HepG2 (cell line): ENCODE measurements around the gene ADGRB2. TPM values are rescaled to one million over a fixed set of nuclear protein-coding genes. Genes with fewer than 3 reads are reported as not detected.

Experiments used
- ATAC-seq: fragments of 200-7000 bp; cut with Tn5 transposase; 3 replicates; pipeline ENCODE4 v1.9.1; 2020; ENCODE audit warnings: mild to moderate bottlenecking, moderate library complexity
- BruUV-seq: library from RNA; stranded (reverse); fragments of 400-500 nt; replicated peaks from 2 replicates; lab custom pipeline; 2021; lab: Mats Ljungman, UMichigan
- CTCF ChIA-PET: fragments of 300-600 bp; formaldehyde crosslinking; extraction: SDS; loops from one replicate; lab custom pipeline; 2021; ENCODE audit warnings: low total read pairs, inconsistent platforms, low intra/inter-chr PET ratio; lab: Yijun Ruan, JAX
- POLR2A ChIA-PET: fragments of 350-600 bp; sonication (Branson Sonifier 250); formaldehyde crosslinking; loops from one replicate; lab custom pipeline; 2020; ENCODE audit warnings: antibody characterized with exemption, inconsistent platforms; lab: Yijun Ruan, JAX
- DNase-seq: peaks from one replicate; pipeline ENCODE4 v3.0.0-alpha.2; 2015; ENCODE audit warnings: low spot score
- FAIRE-seq: peaks from 3 replicates; lab custom pipeline; 2011; peaks lifted over from hg19 to GRCh38; lab: Jason Lieb, UNC
- H2AFZ ChIP-seq: one replicate; pipeline ENCODE4 v1.6.1; 2011; ENCODE audit warnings: low read length, inconsistent platforms
- H3K27ac ChIP-seq: fragments of 300-600 bp; 3 replicates; pipeline ENCODE4 v1.8.0; 2011; ENCODE audit warnings: mixed run types, mild to moderate bottlenecking, mixed read lengths, low read length, inconsistent platforms; ENCODE audit not compliant: insufficient read depth; ENCODE audit errors: extremely low read length
- H3K27me3 ChIP-seq, 2 experiments: fragments of 200-600 bp in 1 of 2; 2 replicates in 1 of 2; 3 replicates in 1 of 2; pipeline versions ENCODE4 v1.6.0 to v1.8.0; 2011; ENCODE audit warnings: low read length in 2 of 2, mild to moderate bottlenecking in 2 of 2, moderate library complexity in 2 of 2, inconsistent platforms in 1 of 2; ENCODE audit not compliant: insufficient read depth in 2 of 2, control insufficient read depth in 1 of 2
- H3K36me3 ChIP-seq, 2 experiments: fragments of 200-600 bp in 1 of 2; replicated peaks in 1 of 2; 2 replicates in 1 of 2; 3 replicates in 1 of 2; pipeline versions ENCODE4 v1.5.1 to v1.8.0; 2011; ENCODE audit warnings: low read length in 2 of 2, inconsistent platforms in 1 of 2; ENCODE audit not compliant: insufficient read depth in 2 of 2, control insufficient read depth in 1 of 2
- H3K4me1 ChIP-seq: 2 replicates; pipeline ENCODE4 v1.5.1; 2012; ENCODE audit warnings: low read length, inconsistent platforms; ENCODE audit not compliant: insufficient read depth
- H3K4me2 ChIP-seq: 2 replicates; pipeline ENCODE4 v1.6.0; 2011; ENCODE audit warnings: low read depth, low read length, inconsistent platforms
- H3K4me3 ChIP-seq, 3 experiments: fragments of 200-600 bp in 1 of 3; sonication (generic), shearing (Covaris generic) in 1 of 3; replicated peaks in 1 of 3; 2 replicates each; pipeline ENCODE4 v1.5.1; 2011 to 2016; ENCODE audit warnings: low read length in 3 of 3, inconsistent platforms in 2 of 3, low read depth in 2 of 3, mild to moderate bottlenecking in 2 of 3, control low read depth in 1 of 3, mixed read lengths in 1 of 3; ENCODE audit not compliant: insufficient read depth in 1 of 3
- H3K79me2 ChIP-seq: one replicate; pipeline ENCODE4 v1.6.1; 2011; ENCODE audit warnings: low read length, inconsistent platforms; ENCODE audit not compliant: insufficient read depth
- H3K9ac ChIP-seq: 2 replicates; pipeline ENCODE4 v1.6.0; 2011; ENCODE audit warnings: mild to moderate bottlenecking, low read depth, low read length, inconsistent platforms; ENCODE audit not compliant: insufficient read depth
- H3K9me3 ChIP-seq: 2 replicates; pipeline ENCODE4 v1.5.1; 2012; ENCODE audit warnings: mild to moderate bottlenecking, low read length
- H4K20me1 ChIP-seq: 2 replicates; pipeline ENCODE4 v1.6.0; 2011; ENCODE audit warnings: inconsistent platforms, mild to moderate bottlenecking, low read length, moderate library complexity; ENCODE audit not compliant: insufficient read depth
- ARNT ChIP-seq: fragments of 450-650 bp; IDR thresholded peaks from 2 replicates; pipeline ENCODE4 v1.6.1; 2017
- ATF6 ChIP-seq: sonication (generic); formaldehyde crosslinking; conservative IDR thresholded peaks from 2 replicates; pipeline ENCODE4 v1.4.0; 2020; ENCODE audit warnings: missing genetic modification reagents
- BCL6 ChIP-seq: IDR thresholded peaks from 2 replicates; pipeline ENCODE4 v1.6.1; 2016; ENCODE audit warnings: missing genetic modification reagents, missing compliant biosample characterization
- NFYB ChIP-seq: sonication (generic); formaldehyde crosslinking; IDR thresholded peaks from 2 replicates; pipeline ENCODE4 v1.4.0; 2020; ENCODE audit warnings: missing genetic modification reagents
- PHF5A ChIP-seq: IDR thresholded peaks from one replicate; pipeline ENCODE4 v1.6.1; 2018; ENCODE audit warnings: low read depth, missing genetic modification reagents; ENCODE audit not compliant: unreplicated experiment
- SCMH1 ChIP-seq: sonication (generic); formaldehyde crosslinking; IDR thresholded peaks from 2 replicates; pipeline ENCODE4 v1.9.0; 2021; ENCODE audit warnings: missing genetic modification reagents, mild to moderate bottlenecking, borderline replicate concordance
- ZNF430 ChIP-seq: sonication (generic); formaldehyde crosslinking; IDR thresholded peaks from 2 replicates; pipeline ENCODE4 v1.9.0; 2021; ENCODE audit warnings: mild to moderate bottlenecking, missing genetic modification reagents
- ZNF777 ChIP-seq: sonication (generic); formaldehyde crosslinking; IDR thresholded peaks from 2 replicates; pipeline ENCODE4 v1.4.0; 2020; ENCODE audit warnings: missing genetic modification reagents
- WGBS: methylation state at CpG from one replicate; pipeline ENCODE4 v1.1.6; 2017; ENCODE audit warnings: low lambda C conversion rate; 5-methylcytosine and 5-hydroxymethylcytosine counted together
- in situ Hi-C: cut with HindIII; loops from 2 replicates; pipeline ENCODE4 v1.10.0; 2017; ENCODE audit warnings: low pct_unique_long_range_greater_than_20kb; ENCODE audit not compliant: extremely low pct_ligation_motif_present
- intact Hi-C: fragments of 100-400 bp; cut with micrococcal nuclease; formaldehyde crosslinking; loops from one replicate; pipeline ENCODE4 v1.10.0; 2022; ENCODE audit not compliant: unreplicated experiment
- polyA plus RNA-seq, 8 experiments: library from polyadenylated mRNA; depleted of rRNA in 3 of 8; stranded (reverse) in 7 of 8; unstranded in 1 of 8; fragments of >200 nt; fragmentation: Illumina TruSeq in 4 of 8; extraction: Trizol in 4 of 8; gene quantifications; 2 replicates each; pipeline versions ENCODE4 v1.2.1 to v1.2.3, GENCODE V29; 2011 to 2016; ENCODE audit warnings: low read depth in 4 of 8, missing spikeins in 1 of 8, mixed read lengths in 1 of 8; ENCODE audit not compliant: insufficient read depth in 1 of 8
- total RNA-seq, 5 experiments: library from RNA; depleted of rRNA; stranded (reverse); fragments of >200 nt; fragmentation: Illumina TruSeq; extraction: Trizol; gene quantifications; 2 replicates each; pipeline ENCODE4 v1.2.3, GENCODE V29; 2016; ENCODE audit warnings: low read depth in 1 of 5

Gene ADGRB2
- total and polyA plus RNA-seq, 2 of the 13 experiments (the other 11 are each of a cell fraction or from before 2014, with no cell fraction given) = 0.03 to 0.09 TPM

GRCh38 chr1:31723828-31724359, 40.2 kb downstream of the ADGRB2 start (continued):
- TF ChIP-seq NFYB (no peak), ZNF430 (peak; percentile 70; the same call in 1 of the 2 replicates), BCL6 (CRISPR knock-in tag) (0 out of 2 replicates have a peak, but pooled peaks have one; percentile 31), ATF6 (CRISPR knock-in tag) (0 out of 2 replicates have a peak, but pooled peaks have one; percentile 86)

GRCh38 chr1:31718327-31718897, 45.7 kb downstream of the ADGRB2 start:
- peaks cover 22% of the 10 kb centered on the region for H3K4me1 ChIP-seq
- no peak overlapping the region for H3K9ac ChIP-seq
- no peaks in the 10 kb centered on the region; a peak in 1 of 5 replicates for H3K27me3 ChIP-seq
- intact Hi-C loops (no loop called here), in situ Hi-C loops (no loop called here)
- WGBS = 14% methylated on average over 1 of the region's 4 CpGs
- TF ChIP-seq ARNT (no peak), PHF5A (CRISPR knock-in tag) (no peak), SCMH1 (CRISPR knock-in tag) (no peak), ZNF777 (CRISPR knock-in tag) (no peak)
- CTCF ChIA-PET = no interaction called here
- DNase-seq = no peak
- no peaks in the 10 kb centered on the region for H4K20me1 ChIP-seq
- no peaks in the 10 kb centered on the region for H3K9me3 ChIP-seq
- BruUV-seq = no TSS peak
- no peak overlapping the region for H3K4me2 ChIP-seq
- H3K79me2 ChIP-seq = no peaks in the 10 kb centered on the region
- no peak for FAIRE-seq
- H3K27ac ChIP-seq = no peak overlapping the region
- ATAC-seq = no peak
- no peak overlapping the region for H3K4me3 ChIP-seq
- POLR2A ChIA-PET = no interaction called here
- H2AFZ ChIP-seq = no peak overlapping the region
- no peaks in the 10 kb centered on the region for H3K36me3 ChIP-seq
